ENCODE measurements around the gene U2AF1L4.

U2AF1L4 gene, protein sequence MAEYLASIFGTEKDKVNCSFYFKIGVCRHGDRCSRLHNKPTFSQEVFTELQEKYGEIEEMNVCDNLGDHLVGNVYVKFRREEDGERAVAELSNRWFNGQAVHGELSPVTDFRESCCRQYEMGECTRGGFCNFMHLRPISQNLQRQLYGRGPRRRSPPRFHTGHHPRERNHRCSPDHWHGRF

DNA sequence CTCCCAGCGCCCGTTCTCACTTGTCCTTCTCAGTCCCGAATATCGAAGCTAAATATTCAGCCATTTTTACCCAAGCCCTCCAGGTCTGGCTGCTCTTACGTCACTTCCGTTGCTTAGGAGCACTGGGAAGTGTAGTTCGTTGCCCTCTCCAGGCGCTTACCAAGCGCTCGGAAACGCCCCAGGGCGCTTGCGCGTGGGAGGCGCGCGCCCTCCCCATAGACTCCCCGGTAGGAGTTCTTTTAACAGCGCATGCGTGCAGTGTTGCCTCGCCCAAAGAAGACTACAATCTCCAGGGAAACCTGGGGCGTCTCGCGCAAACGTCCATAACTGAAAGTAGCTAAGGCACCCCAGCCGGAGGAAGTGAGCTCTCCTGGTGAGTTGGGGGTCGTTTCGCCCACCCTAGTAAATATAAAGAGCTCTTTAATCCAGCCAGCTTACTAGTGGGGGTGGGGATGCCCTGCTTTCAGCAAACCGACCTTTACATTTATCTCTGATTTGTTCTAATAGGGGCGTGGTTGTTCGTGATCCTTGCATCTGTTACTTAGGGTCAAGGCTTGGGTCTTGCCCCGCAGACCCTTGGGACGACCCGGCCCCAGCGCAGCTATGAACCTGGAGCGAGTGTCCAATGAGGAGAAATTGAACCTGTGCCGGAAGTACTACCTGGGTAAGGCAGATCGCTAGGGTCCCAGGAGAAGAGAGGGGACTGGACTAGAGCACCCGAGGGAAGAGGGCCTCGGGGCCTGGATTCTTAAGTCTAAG is at the start of gene U2AF1L4, which contains the start of gene PSENEN:
Gene U2AF1L4, minus strand, starts transcription at position 91 of the 759 bp plus-strand sequence. Its CDS starts 27 bp downstream, at position 64.
Gene PSENEN, plus strand, starts transcription at position 324 of the 759 bp plus-strand sequence. Its CDS starts 280 bp downstream, at position 604.
- in situ Hi-C loops (cut with MboI; ENCODE audit: low sequenced_read_pairs), result no loop called here

DNA sequence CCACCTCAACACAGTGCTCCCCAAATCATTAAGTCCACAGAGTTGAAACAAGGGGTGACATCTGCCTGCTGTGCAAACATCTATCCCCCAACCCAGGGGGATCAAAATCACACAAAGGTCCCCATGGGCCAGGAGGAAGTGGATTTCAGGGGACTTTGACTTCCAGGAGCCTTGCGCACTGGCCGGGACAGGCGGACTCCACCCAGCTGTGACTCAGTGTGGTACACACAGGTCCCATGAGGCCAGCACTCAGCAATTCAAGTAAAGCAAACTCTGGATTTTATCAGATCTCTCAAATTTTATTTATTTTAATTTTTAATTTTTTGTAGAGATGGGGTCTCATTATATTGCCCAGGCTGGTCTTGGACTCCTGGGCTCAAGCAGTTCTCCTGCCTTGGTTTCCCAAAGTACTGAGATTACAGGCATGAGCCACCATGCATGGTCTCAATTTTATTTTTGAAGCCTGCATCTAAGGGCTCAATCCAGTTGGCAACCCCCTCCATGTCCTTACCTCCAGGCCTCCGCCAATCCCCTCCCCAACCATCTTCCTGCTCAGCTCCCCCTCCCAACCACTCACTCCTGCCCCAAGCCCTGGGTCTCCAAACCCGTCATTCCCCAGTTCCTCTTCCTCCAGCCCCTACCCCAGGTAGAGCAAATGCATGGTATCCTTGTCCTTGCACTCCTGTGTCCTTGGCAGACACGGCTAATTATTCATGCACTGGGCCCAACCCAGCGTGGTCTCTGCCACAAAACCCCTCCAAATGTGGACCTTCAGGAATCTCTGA is 48.4 kb upstream of the U2AF1L4 start:
- in situ Hi-C loops (cut with MboI; ENCODE audit: low sequenced_read_pairs), result no loop called here

DNA sequence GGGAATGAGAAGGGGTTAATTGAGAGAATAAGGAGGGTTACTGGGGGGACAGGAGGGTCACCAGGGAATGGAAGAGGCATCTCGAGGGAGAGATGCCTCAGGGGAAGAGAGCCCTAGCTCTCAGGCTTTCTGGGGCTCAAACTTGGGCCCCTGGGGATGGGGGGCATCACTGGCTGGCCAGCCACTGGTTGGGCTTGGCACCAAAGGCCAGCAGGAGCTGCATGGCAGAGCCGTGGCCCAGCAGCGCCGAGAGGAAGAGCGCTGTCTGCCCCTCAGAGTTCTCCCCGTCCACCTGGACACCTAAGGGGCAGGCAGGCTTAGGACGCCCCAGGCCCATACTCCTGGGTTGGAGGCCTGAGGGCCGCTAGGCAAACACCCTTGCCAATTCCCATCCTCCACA is 47.7 kb upstream of the U2AF1L4 start:
- in situ Hi-C loops (cut with MboI; ENCODE audit: low sequenced_read_pairs), result no loop called here

DNA sequence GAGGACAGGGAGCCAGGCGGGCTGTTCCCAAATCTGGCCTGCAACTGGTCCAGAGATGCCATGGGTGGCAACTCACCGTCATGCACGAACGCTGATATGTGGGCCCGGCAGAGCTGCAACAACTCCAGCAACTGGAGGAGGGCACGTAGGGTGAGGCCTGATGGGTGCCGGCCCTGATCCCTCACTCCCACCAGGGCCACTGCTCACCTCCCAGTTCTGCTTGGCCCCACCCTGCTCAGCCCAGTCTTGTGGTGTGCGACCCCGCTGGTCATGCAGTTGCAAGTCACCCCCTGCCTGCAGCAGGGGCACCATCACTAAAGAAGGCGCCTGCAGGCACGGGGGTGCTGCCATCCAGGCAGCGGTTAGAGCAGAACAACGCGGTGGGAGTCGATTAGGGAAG is 47.1 kb upstream of the U2AF1L4 start:
- in situ Hi-C loops (cut with MboI; ENCODE audit: low sequenced_read_pairs), result no loop called here

DNA sequence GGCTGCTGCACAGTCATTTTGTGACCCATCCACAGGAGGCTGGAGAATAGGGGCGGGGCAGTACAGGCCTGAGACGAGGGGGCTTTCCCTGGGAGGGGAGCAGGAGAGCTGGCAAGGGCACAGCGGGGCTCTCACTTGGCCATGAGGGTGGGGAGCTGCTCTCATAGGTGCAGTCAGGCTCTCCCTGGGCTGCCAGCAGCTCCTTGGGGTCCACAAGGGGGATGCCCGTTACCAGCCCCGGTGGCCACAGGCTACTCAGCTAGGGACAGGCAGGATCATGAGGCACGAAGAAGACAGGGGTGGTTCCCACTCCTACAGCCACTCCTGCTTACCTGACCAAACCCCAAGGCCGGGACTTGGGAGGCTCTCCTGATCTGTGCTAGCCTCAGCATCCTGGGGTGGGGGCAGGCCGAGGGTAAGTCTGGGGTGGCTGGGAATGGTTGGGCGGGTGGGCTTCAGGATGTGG is 46.6 kb upstream of the U2AF1L4 start:
- in situ Hi-C loops (cut with MboI; ENCODE audit: low sequenced_read_pairs), result no loop called here

DNA sequence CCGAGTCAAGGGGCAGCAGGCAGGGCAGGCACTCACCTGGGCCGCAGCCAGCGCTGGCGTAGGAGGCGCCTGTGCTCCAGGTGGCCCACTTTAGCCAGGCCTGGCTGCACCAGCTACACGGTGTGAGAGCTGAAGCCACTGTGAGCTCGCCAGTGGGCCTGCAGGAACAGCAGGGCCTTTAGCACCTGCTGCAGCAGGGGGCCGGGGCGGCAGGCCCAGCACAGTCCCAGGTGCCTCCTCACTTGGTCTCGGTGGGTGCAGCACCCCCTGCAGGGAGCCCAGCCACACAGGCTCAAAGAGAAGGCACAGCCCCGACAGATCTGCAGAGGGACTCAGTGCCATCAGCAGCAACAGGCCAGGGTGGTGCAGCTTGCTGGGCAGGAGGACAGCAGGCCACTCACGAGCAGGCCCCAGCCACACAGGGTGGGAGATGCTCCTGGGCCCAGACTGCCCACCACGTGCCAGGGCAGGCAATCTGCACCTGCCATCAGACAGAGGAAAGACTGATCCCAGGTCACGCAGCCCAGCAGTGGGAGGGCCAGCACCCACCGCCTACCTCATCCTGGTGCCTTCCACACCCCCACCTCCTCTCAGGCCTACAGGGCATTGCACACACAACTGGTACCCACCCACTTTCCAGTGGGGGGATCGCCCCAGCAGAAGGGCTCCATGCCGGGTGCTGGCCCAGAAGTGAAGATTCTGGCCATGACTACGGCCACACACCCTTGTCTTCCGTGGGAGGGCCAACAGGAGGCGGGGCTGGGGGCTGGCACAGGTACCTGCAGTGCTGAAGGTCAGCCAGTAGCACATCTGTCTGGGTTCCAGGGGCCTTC is 46.0 kb upstream of the U2AF1L4 start:
- in situ Hi-C loops (cut with MboI; ENCODE audit: low sequenced_read_pairs), result no loop called here

DNA sequence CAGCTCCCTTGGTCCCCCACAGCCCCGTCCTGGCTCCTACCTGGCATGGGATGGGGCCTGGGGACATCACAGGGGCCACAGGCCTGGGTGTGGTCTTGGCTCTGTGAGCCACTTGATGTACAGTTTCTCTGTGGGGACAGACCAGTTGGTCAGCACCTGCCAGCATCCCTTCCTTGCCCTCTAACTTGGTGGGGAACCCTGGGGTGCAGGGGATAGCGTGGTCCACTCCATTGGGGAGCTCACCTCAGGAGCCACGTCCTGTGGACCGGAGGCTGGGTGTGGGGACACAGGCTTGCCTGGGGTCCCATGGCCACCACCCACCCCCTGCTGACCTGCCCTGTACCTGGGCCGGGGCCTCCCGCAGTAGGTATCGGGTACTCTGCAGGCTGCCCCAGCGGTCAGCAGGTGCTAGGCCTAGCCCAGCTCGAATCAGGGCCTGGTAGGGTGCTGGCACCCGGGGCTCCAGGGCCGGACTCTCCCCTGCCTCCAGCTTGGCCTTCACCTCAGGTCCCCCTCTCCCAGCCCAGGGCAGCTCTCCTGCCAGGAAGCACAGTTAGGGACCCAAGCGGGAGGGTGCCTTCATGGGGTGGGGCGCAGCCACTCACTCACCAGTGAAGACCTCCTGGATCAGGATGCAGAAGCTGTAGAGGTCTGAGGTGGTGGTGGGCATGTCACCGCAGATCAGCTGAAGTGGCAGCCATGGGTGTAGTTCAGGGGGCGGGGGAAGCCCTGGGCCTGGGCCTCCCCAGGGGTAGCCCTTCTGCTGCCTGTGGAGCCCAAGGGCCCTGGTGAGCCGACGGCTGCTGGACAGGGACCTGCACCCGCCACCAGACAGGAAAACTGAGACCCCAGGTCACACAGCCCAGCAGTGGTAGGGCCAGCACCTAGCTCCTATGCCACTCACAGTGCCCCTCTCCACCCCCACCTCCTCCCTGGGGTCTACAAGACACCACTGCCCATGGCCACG is 45.0 kb upstream of the U2AF1L4 start:
- in situ Hi-C loops (cut with MboI; ENCODE audit: low sequenced_read_pairs), result no loop called here

DNA sequence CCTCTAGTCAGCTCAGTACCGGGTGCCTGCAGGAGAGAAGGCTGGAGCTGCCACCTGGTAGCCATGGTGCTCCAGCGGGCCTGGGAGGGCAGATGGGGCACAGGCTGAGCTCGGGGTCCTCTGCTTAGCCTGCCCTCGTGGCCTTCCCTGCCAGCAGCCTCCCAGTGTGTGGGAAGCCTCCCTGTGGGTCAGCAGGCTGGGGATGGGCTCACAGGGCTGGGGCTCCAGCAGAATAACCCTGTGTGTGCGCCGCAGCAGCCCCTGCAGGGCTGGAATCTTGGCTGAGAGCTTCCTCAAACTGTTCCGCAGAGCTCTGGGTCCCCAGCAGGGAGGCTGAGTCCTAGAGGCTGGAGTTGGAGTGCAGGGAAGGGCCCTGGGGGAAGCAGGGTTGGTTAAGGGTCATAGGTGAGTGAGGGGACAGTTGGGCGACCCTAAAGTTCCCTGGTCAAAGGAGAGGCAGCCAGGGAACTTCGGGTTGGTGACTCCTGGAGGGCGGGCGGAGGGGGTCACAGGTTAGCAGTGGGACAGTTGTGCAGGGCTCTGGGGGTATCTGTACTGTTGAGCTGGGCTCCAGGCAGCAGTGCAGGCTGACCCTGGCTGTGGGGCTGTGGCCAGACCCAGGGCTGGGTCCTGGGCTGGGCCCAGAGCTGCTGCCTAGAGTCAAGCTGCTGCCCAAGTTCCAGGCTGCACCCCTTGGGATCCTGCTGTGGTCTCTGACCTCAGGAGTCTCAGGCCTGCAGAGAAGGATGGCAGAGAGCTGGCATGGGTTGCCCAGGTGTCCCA is 44.2 kb upstream of the U2AF1L4 start:
- in situ Hi-C loops (cut with MboI; ENCODE audit: low sequenced_read_pairs), result no loop called here

DNA sequence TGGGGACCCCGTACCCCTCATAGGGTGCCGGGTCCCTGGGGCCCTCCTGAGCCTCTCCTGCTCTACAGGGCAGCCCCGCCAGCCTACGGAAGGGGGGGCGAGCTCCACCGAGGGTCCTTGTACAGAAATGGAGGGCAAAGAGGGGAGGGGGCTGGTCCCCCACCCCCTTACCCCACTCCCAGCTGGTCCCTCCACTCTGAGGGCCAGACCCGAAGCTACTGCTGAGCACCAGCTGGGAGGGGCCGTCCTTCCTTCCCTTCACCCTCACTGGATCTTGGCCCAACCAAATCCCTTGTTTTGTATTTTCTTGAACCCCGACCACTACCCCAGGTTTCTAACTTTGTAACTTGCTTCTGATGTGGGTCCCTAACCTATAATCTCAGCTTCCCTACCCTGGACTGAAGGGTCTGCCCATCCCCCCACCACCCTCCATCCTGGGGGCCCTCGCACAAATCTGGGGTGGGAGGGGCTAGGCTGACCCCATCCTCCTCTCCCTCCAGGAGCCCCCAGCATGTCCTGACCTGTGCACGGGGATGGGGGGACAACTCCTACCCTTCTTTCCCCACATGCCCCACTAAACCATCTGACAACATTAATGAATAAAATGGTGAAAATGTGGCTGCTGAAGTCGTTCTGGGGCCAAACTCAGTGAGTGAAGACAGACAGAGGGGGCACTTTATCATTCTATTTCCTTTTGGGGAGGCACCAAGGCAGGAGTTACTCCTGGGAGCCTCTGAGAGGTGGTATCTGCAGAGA is 43.2 kb upstream of the U2AF1L4 start:
- in situ Hi-C loops (cut with MboI; ENCODE audit: low sequenced_read_pairs), result no loop called here

DNA sequence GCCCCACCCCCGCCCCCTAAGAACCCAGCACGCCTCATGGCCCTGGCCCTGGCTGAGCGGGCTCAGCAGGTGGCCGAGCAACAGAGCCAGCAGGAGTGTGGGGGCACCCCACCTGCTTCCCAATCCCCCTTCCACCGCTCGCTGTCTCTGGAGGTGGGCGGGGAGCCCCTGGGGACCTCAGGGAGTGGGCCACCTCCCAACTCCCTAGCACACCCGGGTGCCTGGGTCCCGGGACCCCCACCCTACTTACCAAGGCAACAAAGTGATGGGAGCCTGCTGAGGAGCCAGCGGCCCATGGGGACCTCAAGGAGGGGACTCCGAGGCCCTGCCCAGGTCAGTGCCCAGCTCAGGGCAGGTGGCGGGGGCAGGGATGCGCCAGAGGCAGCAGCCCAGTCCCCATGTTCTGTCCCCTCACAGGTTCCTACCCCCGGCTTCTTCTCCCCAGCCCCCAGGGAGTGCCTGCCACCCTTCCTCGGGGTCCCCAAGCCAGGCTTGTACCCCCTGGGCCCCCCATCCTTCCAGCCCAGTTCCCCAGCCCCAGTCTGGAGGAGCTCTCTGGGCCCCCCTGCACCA is 42.1 kb upstream of the U2AF1L4 start:
- in situ Hi-C loops (cut with MboI; ENCODE audit: low sequenced_read_pairs), result no loop called here

DNA sequence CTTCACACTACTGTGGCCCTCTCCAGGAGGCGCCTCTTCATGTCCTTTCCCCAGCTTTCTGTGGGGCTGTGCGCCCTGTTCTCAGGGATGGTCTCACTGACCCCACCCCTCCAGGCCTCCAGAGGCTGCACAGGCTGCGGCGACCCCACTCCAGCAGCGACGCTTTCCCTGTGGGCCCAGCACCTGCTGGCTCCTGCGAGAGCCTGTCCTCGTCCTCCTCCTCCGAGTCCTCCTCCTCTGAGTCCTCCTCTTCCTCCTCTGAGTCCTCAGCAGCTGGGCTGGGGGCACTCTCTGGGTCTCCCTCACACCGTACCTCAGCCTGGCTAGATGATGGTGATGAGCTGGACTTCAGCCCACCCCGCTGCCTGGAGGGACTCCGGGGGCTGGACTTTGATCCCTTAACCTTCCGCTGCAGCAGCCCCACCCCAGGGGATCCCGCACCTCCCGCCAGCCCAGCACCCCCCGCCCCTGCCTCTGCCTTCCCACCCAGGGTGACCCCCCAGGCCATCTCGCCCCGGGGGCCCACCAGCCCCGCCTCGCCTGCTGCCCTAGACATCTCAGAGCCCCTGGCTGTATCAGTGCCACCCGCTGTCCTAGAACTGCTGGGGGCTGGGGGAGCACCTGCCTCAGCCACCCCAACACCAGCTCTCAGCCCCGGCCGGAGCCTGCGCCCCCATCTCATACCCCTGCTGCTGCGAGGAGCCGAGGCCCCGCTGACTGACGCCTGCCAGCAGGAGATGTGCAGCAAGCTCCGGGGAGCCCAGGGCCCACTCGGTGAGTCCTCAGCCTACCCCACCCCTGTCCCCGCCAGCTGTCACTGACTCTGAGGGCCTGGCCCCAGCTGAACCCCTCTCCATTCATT is 41.3 kb upstream of the U2AF1L4 start:
- in situ Hi-C loops (cut with MboI; ENCODE audit: low sequenced_read_pairs), result no loop called here

DNA sequence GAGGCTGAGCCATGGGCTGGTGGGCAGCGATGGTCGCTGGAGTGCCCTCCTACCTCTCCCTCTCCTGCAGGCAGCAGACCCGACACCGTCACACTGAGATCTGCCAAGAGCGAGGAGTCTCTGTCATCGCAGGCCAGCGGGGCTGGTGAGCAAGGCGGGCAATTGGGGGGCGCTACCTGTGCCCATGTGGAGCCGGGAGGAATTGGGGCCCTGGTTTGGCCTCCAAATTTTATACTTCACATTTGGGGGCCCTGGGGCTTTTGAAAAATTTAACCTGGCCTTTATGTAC is 40.1 kb upstream of the U2AF1L4 start:
- in situ Hi-C loops (cut with MboI; ENCODE audit: low sequenced_read_pairs), result no loop called here

DNA sequence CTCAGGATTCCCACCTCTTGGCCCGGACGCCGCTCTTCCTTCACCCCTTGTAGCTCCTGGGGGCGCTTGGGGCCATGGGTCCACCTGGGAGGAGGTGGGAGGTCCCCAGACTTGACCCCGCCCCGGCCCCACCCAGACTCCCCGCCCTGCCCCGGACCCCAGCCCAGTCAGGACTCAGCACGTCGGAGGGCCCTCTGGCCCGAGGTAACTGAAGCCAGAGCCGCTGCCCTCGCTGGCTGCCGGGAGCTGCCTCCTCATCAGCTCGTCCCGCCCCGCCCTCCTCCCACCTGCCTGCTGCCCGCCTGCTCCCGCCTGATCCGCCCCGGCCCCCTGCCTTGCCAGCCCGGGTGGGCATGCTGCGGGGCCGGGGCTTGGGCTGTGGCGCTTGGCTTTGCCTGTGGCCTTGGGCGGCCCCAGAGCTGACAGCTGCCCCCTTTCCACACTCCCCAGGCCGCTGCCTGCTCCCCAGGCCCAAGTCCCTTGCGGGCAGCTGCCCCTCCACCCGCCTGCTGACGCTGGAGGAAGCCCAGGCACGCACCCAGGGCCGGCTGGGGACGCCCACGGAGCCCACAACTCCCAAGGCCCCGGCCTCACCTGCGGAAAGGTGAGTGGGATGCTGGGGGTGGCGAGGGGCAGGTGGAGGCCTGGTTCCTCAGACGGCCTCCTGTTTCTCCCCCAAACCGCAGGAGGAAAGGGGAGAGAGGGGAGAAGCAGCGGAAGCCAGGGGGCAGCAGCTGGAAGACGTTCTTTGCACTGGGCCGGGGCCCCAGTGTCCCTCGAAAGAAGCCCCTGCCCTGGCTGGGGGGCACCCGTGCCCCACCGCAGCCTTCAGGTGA is 39.5 kb upstream of the U2AF1L4 start:
- in situ Hi-C loops (cut with MboI; ENCODE audit: low sequenced_read_pairs), result no loop called here

DNA sequence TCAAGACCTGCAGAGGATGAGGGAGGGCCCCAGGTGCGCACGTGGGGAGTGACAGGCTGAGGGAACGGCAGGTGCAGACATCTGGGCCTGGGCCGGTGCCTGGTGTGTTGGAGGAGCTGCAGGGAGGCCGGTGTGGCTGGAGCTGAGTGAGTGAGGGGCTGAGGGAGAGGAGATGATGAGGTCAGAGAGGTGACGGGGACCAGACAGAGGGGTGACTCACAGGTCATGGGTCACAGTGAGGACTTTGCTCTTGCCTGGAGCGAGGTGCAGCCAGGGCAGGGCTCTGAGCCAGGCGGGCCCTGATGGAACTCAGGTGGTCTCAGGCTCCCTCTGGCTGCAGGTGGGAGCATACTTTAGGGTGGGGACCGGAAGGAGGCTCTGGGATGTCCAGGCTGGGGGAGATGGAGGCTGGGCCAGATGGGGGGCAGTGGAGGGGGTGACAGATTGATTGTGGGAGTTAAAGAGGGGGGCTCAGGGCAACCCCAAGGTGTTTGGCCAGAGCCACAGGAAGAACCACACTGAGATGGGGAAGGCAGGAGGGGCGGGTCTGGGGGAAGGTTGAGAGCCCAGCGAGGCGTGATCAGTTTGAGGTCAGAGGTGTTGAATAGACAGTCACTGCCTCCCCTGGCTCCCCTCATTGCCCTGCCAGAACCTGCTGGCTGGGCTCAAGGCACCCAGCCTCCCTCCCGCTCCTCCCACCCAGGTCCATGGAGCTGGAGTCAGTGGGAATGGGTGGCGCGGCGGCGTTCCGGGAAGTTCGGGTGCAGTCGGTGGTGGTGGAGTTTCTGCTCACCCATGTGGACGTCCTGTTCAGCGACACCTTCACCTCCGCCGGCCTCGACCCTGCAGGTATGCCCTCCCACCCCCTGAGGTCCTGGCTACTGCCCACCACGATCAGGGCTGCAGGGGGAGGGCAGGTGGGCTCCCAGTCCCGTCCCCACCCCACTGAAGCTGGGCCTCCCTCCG is 38.5 kb upstream of the U2AF1L4 start:
- in situ Hi-C loops (cut with MboI; ENCODE audit: low sequenced_read_pairs), result no loop called here

DNA sequence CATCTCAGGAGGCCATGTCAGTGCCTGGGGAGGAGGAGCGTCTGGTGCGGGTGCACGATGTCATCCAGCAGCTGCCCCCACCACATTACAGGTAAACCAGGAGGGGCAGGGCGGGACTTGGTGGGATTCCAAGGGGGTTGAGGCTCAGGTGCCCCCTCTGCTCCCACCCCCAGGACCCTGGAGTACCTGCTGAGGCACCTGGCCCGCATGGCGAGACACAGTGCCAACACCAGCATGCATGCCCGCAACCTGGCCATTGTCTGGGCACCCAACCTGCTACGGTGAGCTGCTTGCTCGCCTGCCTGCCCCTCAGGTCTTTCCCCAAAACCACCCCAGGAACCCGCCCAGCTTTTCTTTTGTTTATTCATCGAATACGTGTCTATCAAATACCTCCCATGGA is 37.4 kb upstream of the U2AF1L4 start:
- in situ Hi-C loops (cut with MboI; ENCODE audit: low sequenced_read_pairs), result no loop called here

Data from hTERT RPE-1 (cell line).